Right renal pelvis (tissue), 4 donors: ENCODE data around the gene MYMK. TPM values are rescaled to one million over a fixed set of nuclear protein-coding genes. Genes with fewer than 3 reads are reported as not detected.

Experiments used
- DNase-seq, 4 donors: peaks; one replicate each; pipeline ENCODE4 v3.0.0-alpha.2; 2013; ENCODE audit warnings: low read depth in 4 of 4, low spot score in 3 of 4, missing footprints in 1 of 4
- polyA plus RNA-seq, 4 donors: library from polyadenylated mRNA; unstranded; fragments of 120-200 nt; gene quantifications; one replicate each; pipeline ENCODE4 v1.2.1, GENCODE V29; 2013; ENCODE audit not compliant: insufficient read length in 4 of 4

The MYMK gene
- polyA plus RNA-seq, 4 donors, result 0.09 to 0.28 TPM; not detected in 2

- no peak for DNase-seq
Measured at GRCh38 chr9:133520121-133520835, 4.5 kb downstream of the MYMK start.

GRCh38 chr9:133519693-133520092 lies 5.1 kb downstream of the MYMK start:
- DNase-seq, result no peak

GRCh38 chr9:133518706-133519449 lies 5.9 kb downstream of the MYMK start:
- DNase-seq, result no peak

- DNase-seq, result no peak
Measured at GRCh38 chr9:133518200-133518599, 6.6 kb downstream of the MYMK start.

GRCh38 chr9:133517711-133518110 lies 7.0 kb downstream of the MYMK start:
- DNase-seq, result no peak

GRCh38 chr9:133516961-133517350 lies 7.8 kb downstream of the MYMK start:
- DNase-seq, result no peak

- no peak for DNase-seq
Measured at GRCh38 chr9:133516256-133516960, 8.4 kb downstream of the MYMK start.

GRCh38 chr9:133515615-133516255 lies 9.0 kb downstream of the MYMK start:
- no peak for DNase-seq

- no peak for DNase-seq
Measured at GRCh38 chr9:133515240-133515610, 9.5 kb downstream of the MYMK start.

- DNase-seq, result no peak
Measured at GRCh38 chr9:133514460-133515239, 10.1 kb downstream of the MYMK start.

GRCh38 chr9:133513214-133514100 lies 11.3 kb downstream of the MYMK start:
- no peak for DNase-seq

- no peak for DNase-seq
Measured at GRCh38 chr9:133512253-133513213, 12.2 kb downstream of the MYMK start.

GRCh38 chr9:133511607-133512006 lies 13.2 kb downstream of the MYMK start:
- DNase-seq, result no peak

GRCh38 chr9:133510926-133511505 lies 13.7 kb downstream of the MYMK start:
- no peak for DNase-seq

GRCh38 chr9:133509179-133510083 lies 15.3 kb downstream of the MYMK start:
- DNase-seq, result peak in 2 of 4 donors; percentile 71 to 73

GRCh38 chr9:133508046-133508445 lies 16.7 kb downstream of the MYMK start:
- DNase-seq, result no peak
